ENCODE data around the gene TMLHE. TPM values are rescaled to one million over a fixed set of nuclear protein-coding genes. Genes with fewer than 3 reads are reported as not detected.
"Not testable (repeated sequence)": the region's sequence is repeated elsewhere in the genome, so short reads cannot be mapped to it uniquely, and the experiment has no call there.

TMLHE gene
- total and polyA plus RNA-seq, 8 donors: 6.3 to 46.0 (median 18.3) TPM

- no peaks in the 10 kb centered on the region for H3K27me3 ChIP-seq
- H3K4me1 ChIP-seq: no peaks in the 10 kb centered on the region
- H3K4me3 ChIP-seq: no peak overlapping the region
- H3K9me3 ChIP-seq: peaks cover 0 to 4% (median 0%) of the 10 kb centered on the region in 4 donors
- no peak for DNase-seq
- no peaks in the 10 kb centered on the region for H3K36me3 ChIP-seq
- intact Hi-C loops (cut with DNase I; ENCODE audit: low total_unique reads): no loop called here
- TF ChIP-seq EP300 (IDR thresholded peaks at IDR 0.05) (no peak), POLR2A (IDR thresholded peaks at IDR 0.05) (no peak), POLR2AphosphoS5 (IDR thresholded peaks at IDR 0.05) (no peak)
- TF ChIP-seq, protein P1, sequence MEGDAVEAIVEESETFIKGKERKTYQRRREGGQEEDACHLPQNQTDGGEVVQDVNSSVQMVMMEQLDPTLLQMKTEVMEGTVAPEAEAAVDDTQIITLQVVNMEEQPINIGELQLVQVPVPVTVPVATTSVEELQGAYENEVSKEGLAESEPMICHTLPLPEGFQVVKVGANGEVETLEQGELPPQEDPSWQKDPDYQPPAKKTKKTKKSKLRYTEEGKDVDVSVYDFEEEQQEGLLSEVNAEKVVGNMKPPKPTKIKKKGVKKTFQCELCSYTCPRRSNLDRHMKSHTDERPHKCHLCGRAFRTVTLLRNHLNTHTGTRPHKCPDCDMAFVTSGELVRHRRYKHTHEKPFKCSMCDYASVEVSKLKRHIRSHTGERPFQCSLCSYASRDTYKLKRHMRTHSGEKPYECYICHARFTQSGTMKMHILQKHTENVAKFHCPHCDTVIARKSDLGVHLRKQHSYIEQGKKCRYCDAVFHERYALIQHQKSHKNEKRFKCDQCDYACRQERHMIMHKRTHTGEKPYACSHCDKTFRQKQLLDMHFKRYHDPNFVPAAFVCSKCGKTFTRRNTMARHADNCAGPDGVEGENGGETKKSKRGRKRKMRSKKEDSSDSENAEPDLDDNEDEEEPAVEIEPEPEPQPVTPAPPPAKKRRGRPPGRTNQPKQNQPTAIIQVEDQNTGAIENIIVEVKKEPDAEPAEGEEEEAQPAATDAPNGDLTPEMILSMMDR (IDR thresholded peaks at IDR 0.05): no peak
- no peak overlapping the region for H3K27ac ChIP-seq
These were observed 25.0 kb upstream of the TMLHE start for GRCh38 chrX:155637714-155638113.

GRCh38 chrX:155635019-155635418, 22.3 kb upstream of the TMLHE start:
- 89 to 100% (median 100%) methylated on average over 1 of the region's 1 CpG for WGBS, 5 donors

DNA sequence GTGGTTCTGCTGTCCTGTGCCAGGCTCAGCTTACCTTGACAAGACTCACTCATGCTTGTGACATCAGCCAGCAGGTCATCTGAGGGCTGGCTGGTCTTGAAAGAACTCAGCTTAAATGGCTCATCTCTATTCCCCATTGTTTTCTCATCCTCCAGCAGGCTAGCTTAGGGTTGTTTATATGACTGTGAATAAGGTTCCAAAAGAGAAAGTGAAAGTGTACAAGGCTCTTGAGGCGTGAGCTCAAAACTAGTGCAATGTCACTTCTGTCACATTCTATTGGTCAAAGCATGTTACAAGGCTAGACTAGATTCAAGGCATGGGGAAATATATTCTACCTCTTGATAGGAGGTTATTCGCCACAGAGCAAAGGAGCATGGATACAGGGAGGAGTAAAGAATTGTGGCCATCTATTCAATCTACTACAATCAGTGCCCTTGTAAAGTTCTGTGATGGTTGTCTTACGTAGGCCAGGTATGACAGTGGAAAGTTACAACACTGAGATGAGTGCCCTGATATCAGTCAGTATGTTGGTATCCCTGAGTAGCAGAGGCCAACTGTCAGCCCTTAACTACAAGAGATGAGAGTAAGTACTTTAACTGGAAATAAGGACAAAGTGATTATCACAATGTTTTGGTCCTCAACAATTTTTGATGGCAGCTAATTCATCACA, 19.8 kb upstream of the TMLHE start:
- TF ChIP-seq POLR2AphosphoS5 (IDR thresholded peaks at IDR 0.05) (no peak), EP300 (IDR thresholded peaks at IDR 0.05) (no peak), POLR2A (IDR thresholded peaks at IDR 0.05) (no peak)
- TF ChIP-seq, protein P1 (IDR thresholded peaks at IDR 0.05): no peak
- Histone ChIP-seq H3K27me3 (no peaks in the 10 kb centered on the region), H3K36me3 (no peaks in the 10 kb centered on the region), H3K4me3 (no peak overlapping the region), H3K4me1 (no peaks in the 10 kb centered on the region), H3K27ac (no peak overlapping the region), H3K9me3 (peaks cover 0 to 25% (median 8%) of the 10 kb centered on the region in 4 donors)
- peak in 1 of 2 donors; percentile 5 for DNase-seq
- intact Hi-C loops (cut with DNase I; ENCODE audit: low total_unique reads): no loop called here
- WGBS, 5 donors: 70 to 89% (median 76%) methylated on average over 3 of the region's 3 CpGs

More at GRCh38 chrX:155635019-155635418, 22.3 kb upstream of the TMLHE start:
- peaks cover 0 to 16% (median 6%) of the 10 kb centered on the region in 4 donors for H3K9me3 ChIP-seq
- H3K36me3 ChIP-seq; H3K27ac ChIP-seq; H3K4me3 ChIP-seq; DNase-seq; intact Hi-C loops (cut with DNase I; ENCODE audit: low total_unique reads); H3K4me1 ChIP-seq; H3K27me3 ChIP-seq: not testable (repeated sequence)

- H3K4me1 ChIP-seq; H3K27ac ChIP-seq; H3K4me3 ChIP-seq; H3K36me3 ChIP-seq; H3K9me3 ChIP-seq; DNase-seq; H3K27me3 ChIP-seq; intact Hi-C loops (cut with DNase I; ENCODE audit: low total_unique reads): not testable (repeated sequence)
These were observed 7.4 kb upstream of the TMLHE start for GRCh38 chrX:155620110-155620509.

GRCh38 chrX:155615938-155616337, 3.2 kb upstream of the TMLHE start:
- TF ChIP-seq POLR2A (IDR thresholded peaks at IDR 0.05): no peak
- TF ChIP-seq EP300 (IDR thresholded peaks at IDR 0.05): no peak
- TF ChIP-seq, protein P1 (IDR thresholded peaks at IDR 0.05): no peak
- no peak for TF ChIP-seq POLR2AphosphoS5 (IDR thresholded peaks at IDR 0.05)
- Histone ChIP-seq H3K27me3 (no peaks in the 10 kb centered on the region), H3K4me3 (no peak overlapping the region), H3K36me3 (no peaks in the 10 kb centered on the region), H3K9me3 (peaks cover 0 to 15% (median 0%) of the 10 kb centered on the region in 4 donors), H3K4me1 (peaks cover 0 to 8% (median 2%) of the 10 kb centered on the region in 4 donors), H3K27ac (no peak overlapping the region)
- no peak for DNase-seq
- WGBS, 5 donors: 72 to 89% (median 87%) methylated on average over 4 of the region's 4 CpGs
- intact Hi-C loops (cut with DNase I; ENCODE audit: low total_unique reads): no loop called here
